Measurements from ENCODE around the gene ITGB4. TPM values are rescaled to one million over a fixed set of nuclear protein-coding genes. Genes with fewer than 3 reads are reported as not detected.
A peak's percentile ranks its signal among the peaks of the same experiment; 100 is the strongest.

The ITGB4 gene
- total RNA-seq, 1 donor from 2014 or later, result 6.6 TPM

DNA sequence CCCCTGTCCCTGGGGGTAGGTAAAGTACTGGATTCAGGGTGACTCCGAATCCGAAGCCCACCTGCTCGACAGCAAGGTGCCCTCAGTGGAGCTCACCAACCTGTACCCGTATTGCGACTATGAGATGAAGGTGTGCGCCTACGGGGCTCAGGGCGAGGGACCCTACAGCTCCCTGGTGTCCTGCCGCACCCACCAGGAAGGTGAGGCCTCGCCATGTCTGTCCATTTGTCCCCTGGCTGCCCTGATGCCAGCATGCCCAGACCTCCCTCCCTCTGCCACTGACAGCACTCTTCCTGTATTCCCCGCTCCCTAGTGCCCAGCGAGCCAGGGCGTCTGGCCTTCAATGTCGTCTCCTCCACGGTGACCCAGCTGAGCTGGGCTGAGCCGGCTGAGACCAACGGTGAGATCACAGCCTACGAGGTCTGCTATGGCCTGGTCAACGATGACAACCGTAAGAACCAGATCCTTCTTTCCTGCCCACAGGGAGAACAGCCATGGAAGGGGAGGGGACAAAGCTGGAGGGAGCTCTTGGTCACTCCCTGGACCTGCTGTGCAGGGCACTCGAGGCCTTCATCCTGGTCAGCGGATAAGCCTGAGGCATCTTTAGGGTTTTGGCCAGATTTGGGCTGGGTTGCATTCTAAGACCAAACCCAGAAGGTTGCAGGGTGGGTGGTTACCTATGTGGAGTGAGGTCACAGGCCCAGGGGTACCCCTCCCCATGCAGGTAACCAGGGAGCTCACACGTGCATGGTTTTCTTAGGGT lies 29.6 kb downstream of the ITGB4 start:
- DNase-seq (ENCODE audit: low read depth) (no peak), FAIRE-seq (no peak)
- no peaks in the 10 kb centered on the region for H3K36me3 ChIP-seq (ENCODE audit: insufficient read depth, low read length)
- no peak overlapping the region for H3K27ac ChIP-seq (ENCODE audit: low read depth, low read length)
- H3K9me3 ChIP-seq (ENCODE audit: insufficient read depth, low read depth, low read length), result no peaks in the 10 kb centered on the region
- no peak overlapping the region for H3K4me3 Mint-ChIP-seq (ENCODE audit: unreplicated experiment)
- H3K27ac Mint-ChIP-seq (ENCODE audit: unreplicated experiment), result peak overlapping the region; percentile 20
- TF ChIP-seq, protein P1, sequence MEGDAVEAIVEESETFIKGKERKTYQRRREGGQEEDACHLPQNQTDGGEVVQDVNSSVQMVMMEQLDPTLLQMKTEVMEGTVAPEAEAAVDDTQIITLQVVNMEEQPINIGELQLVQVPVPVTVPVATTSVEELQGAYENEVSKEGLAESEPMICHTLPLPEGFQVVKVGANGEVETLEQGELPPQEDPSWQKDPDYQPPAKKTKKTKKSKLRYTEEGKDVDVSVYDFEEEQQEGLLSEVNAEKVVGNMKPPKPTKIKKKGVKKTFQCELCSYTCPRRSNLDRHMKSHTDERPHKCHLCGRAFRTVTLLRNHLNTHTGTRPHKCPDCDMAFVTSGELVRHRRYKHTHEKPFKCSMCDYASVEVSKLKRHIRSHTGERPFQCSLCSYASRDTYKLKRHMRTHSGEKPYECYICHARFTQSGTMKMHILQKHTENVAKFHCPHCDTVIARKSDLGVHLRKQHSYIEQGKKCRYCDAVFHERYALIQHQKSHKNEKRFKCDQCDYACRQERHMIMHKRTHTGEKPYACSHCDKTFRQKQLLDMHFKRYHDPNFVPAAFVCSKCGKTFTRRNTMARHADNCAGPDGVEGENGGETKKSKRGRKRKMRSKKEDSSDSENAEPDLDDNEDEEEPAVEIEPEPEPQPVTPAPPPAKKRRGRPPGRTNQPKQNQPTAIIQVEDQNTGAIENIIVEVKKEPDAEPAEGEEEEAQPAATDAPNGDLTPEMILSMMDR (IDR thresholded peaks at IDR 0.05; ENCODE audit: insufficient read depth, low read depth, low read length), result no peak
- no peak for TF ChIP-seq EZH2 (IDR thresholded peaks at IDR 0.05; ENCODE audit: insufficient read depth, low read length)
- no peak overlapping the region for H3K4me2 ChIP-seq (ENCODE audit: low read length)
- peaks cover 5% of the 10 kb centered on the region for H3K4me1 Mint-ChIP-seq (ENCODE audit: low read depth, unreplicated experiment)
- H3K9me3 Mint-ChIP-seq (ENCODE audit: unreplicated experiment), result no peaks in the 10 kb centered on the region
- peaks cover 4% of the 10 kb centered on the region for H3K4me1 ChIP-seq (ENCODE audit: insufficient read depth, low read length)
- no peak overlapping the region for H3K9ac ChIP-seq (ENCODE audit: low read length)
- H3K27me3 ChIP-seq (ENCODE audit: insufficient read depth, low read length), result no peaks in the 10 kb centered on the region
- H2AFZ ChIP-seq (ENCODE audit: low read depth, low read length), result no peak overlapping the region
- no peak overlapping the region for H3K4me3 ChIP-seq (ENCODE audit: insufficient read depth, low read depth, low read length)
- H3K79me2 ChIP-seq (ENCODE audit: insufficient read depth, low read length), result no peaks in the 10 kb centered on the region
- peaks cover 4% of the 10 kb centered on the region for H3K36me3 Mint-ChIP-seq (ENCODE audit: low read depth, unreplicated experiment)
- H3K27me3 Mint-ChIP-seq (ENCODE audit: low read depth, unreplicated experiment), result peaks cover 8% of the 10 kb centered on the region
- H4K20me1 ChIP-seq (ENCODE audit: insufficient read depth, low read length), result no peaks in the 10 kb centered on the region

DNA sequence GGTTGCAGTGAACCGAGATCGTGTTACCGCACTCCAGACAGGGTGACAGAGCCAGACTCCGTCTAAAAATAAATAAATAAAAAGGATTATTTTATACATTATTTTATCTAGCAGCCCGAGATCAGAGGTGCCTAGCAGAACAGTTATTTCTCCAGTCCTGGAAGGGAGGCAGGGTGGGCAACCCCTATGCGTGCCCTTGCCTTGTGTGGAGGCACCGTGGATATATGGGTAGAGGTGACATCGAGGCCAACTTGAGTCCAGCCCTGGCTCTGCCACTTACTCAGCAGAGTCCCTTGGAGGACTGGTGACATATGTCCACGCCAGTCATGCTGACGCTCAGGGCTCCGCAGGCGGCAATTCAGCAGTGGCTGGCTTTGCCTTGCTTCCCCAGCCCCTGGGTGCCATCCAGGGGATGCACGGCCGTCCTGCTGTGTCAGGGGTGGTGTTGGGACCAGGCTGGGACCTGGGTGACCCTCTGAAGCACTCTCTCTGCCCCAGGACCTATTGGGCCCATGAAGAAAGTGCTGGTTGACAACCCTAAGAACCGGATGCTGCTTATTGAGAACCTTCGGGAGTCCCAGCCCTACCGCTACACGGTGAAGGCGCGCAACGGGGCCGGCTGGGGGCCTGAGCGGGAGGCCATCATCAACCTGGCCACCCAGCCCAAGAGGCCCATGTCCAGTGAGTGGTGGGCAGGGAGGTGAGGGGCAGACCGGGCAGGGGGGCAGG lies 30.6 kb downstream of the ITGB4 start:
- Mint-ChIP-seq H3K4me1 (ENCODE audit: low read depth, unreplicated experiment) (peaks cover 5% of the 10 kb centered on the region), H3K36me3 (ENCODE audit: low read depth, unreplicated experiment) (peaks cover 4% of the 10 kb centered on the region), H3K27ac (ENCODE audit: unreplicated experiment) (no peak overlapping the region), H3K27me3 (ENCODE audit: low read depth, unreplicated experiment) (peaks cover 8% of the 10 kb centered on the region), H3K4me3 (ENCODE audit: unreplicated experiment) (no peak overlapping the region), H3K9me3 (ENCODE audit: unreplicated experiment) (no peaks in the 10 kb centered on the region)
- peaks cover 4% of the 10 kb centered on the region for H3K4me1 ChIP-seq (ENCODE audit: insufficient read depth, low read length)
- no peak overlapping the region for H3K4me2 ChIP-seq (ENCODE audit: low read length)
- H3K27me3 ChIP-seq (ENCODE audit: insufficient read depth, low read length), result no peaks in the 10 kb centered on the region
- FAIRE-seq (no peak), DNase-seq (ENCODE audit: low read depth) (no peak)
- no peak overlapping the region for H2AFZ ChIP-seq (ENCODE audit: low read depth, low read length)
- TF ChIP-seq, protein P1 (IDR thresholded peaks at IDR 0.05; ENCODE audit: insufficient read depth, low read depth, low read length), result no peak
- no peak for TF ChIP-seq EZH2 (IDR thresholded peaks at IDR 0.05; ENCODE audit: insufficient read depth, low read length)
- H3K4me3 ChIP-seq (ENCODE audit: insufficient read depth, low read depth, low read length), result no peak overlapping the region
- H3K9ac ChIP-seq (ENCODE audit: low read length), result no peak overlapping the region
- H3K9me3 ChIP-seq (ENCODE audit: insufficient read depth, low read depth, low read length), result no peaks in the 10 kb centered on the region
- no peak overlapping the region for H3K27ac ChIP-seq (ENCODE audit: low read depth, low read length)
- H4K20me1 ChIP-seq (ENCODE audit: insufficient read depth, low read length), result no peaks in the 10 kb centered on the region
- H3K79me2 ChIP-seq (ENCODE audit: insufficient read depth, low read length), result no peaks in the 10 kb centered on the region
- H3K36me3 ChIP-seq (ENCODE audit: insufficient read depth, low read length), result no peaks in the 10 kb centered on the region

DNA sequence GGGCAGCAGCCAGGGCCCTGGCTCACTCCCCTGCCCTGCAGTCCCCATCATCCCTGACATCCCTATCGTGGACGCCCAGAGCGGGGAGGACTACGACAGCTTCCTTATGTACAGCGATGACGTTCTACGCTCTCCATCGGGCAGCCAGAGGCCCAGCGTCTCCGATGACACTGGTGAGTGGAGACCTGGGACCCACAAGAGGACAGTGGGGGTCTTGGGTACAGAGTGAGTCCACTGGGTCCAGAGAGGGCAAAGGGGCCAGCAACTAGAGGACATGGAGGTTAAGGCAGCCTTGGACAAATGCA lies 31.1 kb downstream of the ITGB4 start:
- Mint-ChIP-seq H3K36me3 (ENCODE audit: low read depth, unreplicated experiment) (peaks cover 4% of the 10 kb centered on the region), H3K4me3 (ENCODE audit: unreplicated experiment) (no peak overlapping the region), H3K27ac (ENCODE audit: unreplicated experiment) (no peak overlapping the region), H3K9me3 (ENCODE audit: unreplicated experiment) (no peaks in the 10 kb centered on the region), H3K4me1 (ENCODE audit: low read depth, unreplicated experiment) (peaks cover 5% of the 10 kb centered on the region), H3K27me3 (ENCODE audit: low read depth, unreplicated experiment) (peaks cover 8% of the 10 kb centered on the region)
- TF ChIP-seq, protein P1 (IDR thresholded peaks at IDR 0.05; ENCODE audit: insufficient read depth, low read depth, low read length), result no peak
- no peak for TF ChIP-seq EZH2 (IDR thresholded peaks at IDR 0.05; ENCODE audit: insufficient read depth, low read length)
- Histone ChIP-seq H3K9ac (ENCODE audit: low read length) (no peak overlapping the region), H3K36me3 (ENCODE audit: insufficient read depth, low read length) (no peaks in the 10 kb centered on the region), H3K4me1 (ENCODE audit: insufficient read depth, low read length) (peaks cover 4% of the 10 kb centered on the region), H2AFZ (ENCODE audit: low read depth, low read length) (no peak overlapping the region), H3K4me3 (ENCODE audit: insufficient read depth, low read depth, low read length) (no peak overlapping the region), H3K79me2 (ENCODE audit: insufficient read depth, low read length) (no peaks in the 10 kb centered on the region), H4K20me1 (ENCODE audit: insufficient read depth, low read length) (no peaks in the 10 kb centered on the region), H3K9me3 (ENCODE audit: insufficient read depth, low read depth, low read length) (no peaks in the 10 kb centered on the region), H3K27me3 (ENCODE audit: insufficient read depth, low read length) (no peaks in the 10 kb centered on the region), H3K27ac (ENCODE audit: low read depth, low read length) (no peak overlapping the region), H3K4me2 (ENCODE audit: low read length) (no peak overlapping the region)
- no peak for FAIRE-seq
- DNase-seq (ENCODE audit: low read depth), result no peak
